ENCODE data around the gene PTGR3.

Gene PTGR3

GRCh38 chr18:75178376-75178775 is 30.6 kb downstream of the PTGR3 start:
- Histone ChIP-seq H3K36me3 (ENCODE audit: control insufficient read depth in 1 of 2, insufficient read depth in 2 of 2, low read length in 2 of 2) (no peaks in the 10 kb centered on the region), H3K4me2 (ENCODE audit: low read length) (no peak overlapping the region), H3K18ac (ENCODE audit: low read length) (no peak overlapping the region), H3K23ac (ENCODE audit: low read length) (no peak overlapping the region), H3K27ac (ENCODE audit: low read depth, low read length) (no peak overlapping the region), H3K4me1 (ENCODE audit: control insufficient read depth in 1 of 2, insufficient read depth in 2 of 2, low read length in 2 of 2) (peaks cover 2% of the 10 kb centered on the region in 2 experiments), H2BK12ac (ENCODE audit: low read length) (no peak overlapping the region), H4K8ac (ENCODE audit: low read depth, low read length) (no peak overlapping the region), H3K9me3 (ENCODE audit: insufficient read depth, low read depth, low read length) (no peaks in the 10 kb centered on the region), H2BK5ac (ENCODE audit: low read depth, low read length, poor library complexity) (no peak overlapping the region), H3K79me1 (ENCODE audit: low read length) (no peaks in the 10 kb centered on the region), H4K91ac (ENCODE audit: low read depth, low read length) (no peak overlapping the region), H3K9ac (ENCODE audit: low read length) (no peak overlapping the region), H3K4me3 (ENCODE audit: low read depth, low read length) (no peak overlapping the region), H3K79me2 (ENCODE audit: control insufficient read depth, insufficient read depth, low read length, poor library complexity) (no peaks in the 10 kb centered on the region), H4K12ac (ENCODE audit: low read depth, low read length) (no peak overlapping the region), H2BK120ac (ENCODE audit: insufficient read depth, low read length, poor library complexity) (no peak overlapping the region), H2AFZ (ENCODE audit: insufficient read depth, low read length, poor library complexity) (no peak overlapping the region), H3K27me3 (ENCODE audit: insufficient read depth, low read length) (no peaks in the 10 kb centered on the region), H2AK5ac (ENCODE audit: low read length) (no peak overlapping the region), H3K4ac (ENCODE audit: low read depth, low read length) (no peak overlapping the region), H3K14ac (ENCODE audit: low read length) (no peak overlapping the region)
- no CpG with 5 or more reads among the region's 11 CpGs for WGBS (ENCODE audit: extremely low coverage, insufficient coverage, insufficient read length)
- DNase-seq, result no peak

DNA sequence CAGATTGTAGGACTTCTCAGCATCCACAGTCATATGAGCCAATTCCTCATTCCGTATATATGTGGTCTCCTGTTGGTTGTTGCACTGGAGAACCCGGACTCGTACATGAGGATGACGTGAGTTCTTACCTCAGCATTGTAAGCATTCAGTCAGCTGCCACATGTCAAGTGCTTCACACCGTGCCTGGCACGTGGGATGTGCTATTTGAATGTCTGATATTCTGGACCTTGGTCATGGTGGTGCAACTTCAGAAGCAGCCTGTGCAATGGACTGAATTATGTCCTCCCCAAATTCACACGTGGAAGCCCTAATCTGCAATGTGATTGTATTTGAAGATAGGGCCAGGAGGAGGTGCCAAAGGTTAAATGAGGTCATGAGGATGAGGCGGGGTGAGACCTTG is 32.1 kb downstream of the PTGR3 start:
- Histone ChIP-seq H3K36me3 (ENCODE audit: control insufficient read depth in 1 of 2, insufficient read depth in 2 of 2, low read length in 2 of 2) (no peaks in the 10 kb centered on the region), H3K23ac (ENCODE audit: low read length) (no peak overlapping the region), H2AFZ (ENCODE audit: insufficient read depth, low read length, poor library complexity) (no peak overlapping the region), H3K18ac (ENCODE audit: low read length) (no peak overlapping the region), H4K91ac (ENCODE audit: low read depth, low read length) (no peak overlapping the region), H2BK5ac (ENCODE audit: low read depth, low read length, poor library complexity) (no peak overlapping the region), H2BK12ac (ENCODE audit: low read length) (no peak overlapping the region), H3K4me1 (ENCODE audit: control insufficient read depth in 1 of 2, insufficient read depth in 2 of 2, low read length in 2 of 2) (no peaks in the 10 kb centered on the region), H2BK120ac (ENCODE audit: insufficient read depth, low read length, poor library complexity) (no peak overlapping the region), H4K12ac (ENCODE audit: low read depth, low read length) (no peak overlapping the region), H4K8ac (ENCODE audit: low read depth, low read length) (no peak overlapping the region), H3K79me1 (ENCODE audit: low read length) (no peaks in the 10 kb centered on the region), H3K79me2 (ENCODE audit: control insufficient read depth, insufficient read depth, low read length, poor library complexity) (no peaks in the 10 kb centered on the region), H3K27ac (ENCODE audit: low read depth, low read length) (no peak overlapping the region), H3K4ac (ENCODE audit: low read depth, low read length) (no peak overlapping the region), H3K9me3 (ENCODE audit: insufficient read depth, low read depth, low read length) (no peaks in the 10 kb centered on the region), H3K27me3 (ENCODE audit: insufficient read depth, low read length) (no peaks in the 10 kb centered on the region), H3K14ac (ENCODE audit: low read length) (no peak overlapping the region), H3K4me2 (ENCODE audit: low read length) (no peak overlapping the region), H3K9ac (ENCODE audit: low read length) (no peak overlapping the region), H2AK5ac (ENCODE audit: low read length) (no peak overlapping the region), H3K4me3 (ENCODE audit: low read depth, low read length) (no peak overlapping the region)
- no CpG with 5 or more reads among the region's 8 CpGs for WGBS (ENCODE audit: extremely low coverage, insufficient coverage, insufficient read length)
- DNase-seq, result no peak

GRCh38 chr18:75173738-75174137 is 35.2 kb downstream of the PTGR3 start:
- no CpG with 5 or more reads among the region's 4 CpGs for WGBS (ENCODE audit: extremely low coverage, insufficient coverage, insufficient read length)
- Histone ChIP-seq H3K36me3 (ENCODE audit: control insufficient read depth in 1 of 2, insufficient read depth in 2 of 2, low read length in 2 of 2) (no peaks in the 10 kb centered on the region), H2AK5ac (ENCODE audit: low read length) (no peak overlapping the region), H3K9me3 (ENCODE audit: insufficient read depth, low read depth, low read length) (no peaks in the 10 kb centered on the region), H3K23ac (ENCODE audit: low read length) (no peak overlapping the region), H2BK5ac (ENCODE audit: low read depth, low read length, poor library complexity) (no peak overlapping the region), H2BK120ac (ENCODE audit: insufficient read depth, low read length, poor library complexity) (no peak overlapping the region), H4K12ac (ENCODE audit: low read depth, low read length) (no peak overlapping the region), H3K79me1 (ENCODE audit: low read length) (no peaks in the 10 kb centered on the region), H3K4me3 (ENCODE audit: low read depth, low read length) (no peak overlapping the region), H3K9ac (ENCODE audit: low read length) (no peak overlapping the region), H2AFZ (ENCODE audit: insufficient read depth, low read length, poor library complexity) (no peak overlapping the region), H3K27me3 (ENCODE audit: insufficient read depth, low read length) (no peaks in the 10 kb centered on the region), H3K4ac (ENCODE audit: low read depth, low read length) (no peak overlapping the region), H4K91ac (ENCODE audit: low read depth, low read length) (no peak overlapping the region), H3K79me2 (ENCODE audit: control insufficient read depth, insufficient read depth, low read length, poor library complexity) (no peaks in the 10 kb centered on the region), H2BK12ac (ENCODE audit: low read length) (no peak overlapping the region), H3K27ac (ENCODE audit: low read depth, low read length) (no peak overlapping the region), H3K4me2 (ENCODE audit: low read length) (no peak overlapping the region), H3K4me1 (ENCODE audit: control insufficient read depth in 1 of 2, insufficient read depth in 2 of 2, low read length in 2 of 2) (no peaks in the 10 kb centered on the region), H4K8ac (ENCODE audit: low read depth, low read length) (no peak overlapping the region), H3K14ac (ENCODE audit: low read length) (no peak overlapping the region), H3K18ac (ENCODE audit: low read length) (no peak overlapping the region)
- no peak for DNase-seq

DNA sequence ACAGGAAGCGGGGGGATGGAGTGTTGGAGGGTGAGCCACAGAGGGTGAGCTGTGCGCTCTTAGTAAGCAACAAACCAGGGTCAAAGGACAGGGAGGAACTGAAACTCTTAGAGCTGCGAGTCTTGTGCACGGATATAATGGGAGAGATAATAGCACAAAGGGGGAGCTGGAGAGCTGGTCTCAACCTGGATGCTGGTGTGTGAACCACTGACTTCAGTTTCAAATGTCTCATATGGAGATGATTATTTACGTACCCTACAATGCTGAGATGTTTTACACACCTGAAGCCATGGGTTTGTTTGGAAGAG is 35.9 kb downstream of the PTGR3 start:
- no peak overlapping the region for H2AFZ ChIP-seq (ENCODE audit: insufficient read depth, low read length, poor library complexity)
- no CpG with 5 or more reads among the region's 5 CpGs for WGBS (ENCODE audit: extremely low coverage, insufficient coverage, insufficient read length)
- no peak overlapping the region for H3K27ac ChIP-seq (ENCODE audit: low read depth, low read length)
- no peak overlapping the region for H3K4ac ChIP-seq (ENCODE audit: low read depth, low read length)
- H3K9ac ChIP-seq (ENCODE audit: low read length), result no peak overlapping the region
- H3K18ac ChIP-seq (ENCODE audit: low read length), result no peak overlapping the region
- no peak overlapping the region for H2BK12ac ChIP-seq (ENCODE audit: low read length)
- no peak overlapping the region for H4K8ac ChIP-seq (ENCODE audit: low read depth, low read length)
- no peaks in the 10 kb centered on the region for H3K79me2 ChIP-seq (ENCODE audit: control insufficient read depth, insufficient read depth, low read length, poor library complexity)
- no peaks in the 10 kb centered on the region for H3K27me3 ChIP-seq (ENCODE audit: insufficient read depth, low read length)
- H2BK5ac ChIP-seq (ENCODE audit: low read depth, low read length, poor library complexity), result no peak overlapping the region
- H3K4me2 ChIP-seq (ENCODE audit: low read length), result no peak overlapping the region
- no peaks in the 10 kb centered on the region for H3K9me3 ChIP-seq (ENCODE audit: insufficient read depth, low read depth, low read length)
- H3K14ac ChIP-seq (ENCODE audit: low read length), result no peak overlapping the region
- DNase-seq, result no peak
- H2BK120ac ChIP-seq (ENCODE audit: insufficient read depth, low read length, poor library complexity), result no peak overlapping the region
- H3K36me3 ChIP-seq (ENCODE audit: control insufficient read depth in 1 of 2, insufficient read depth in 2 of 2, low read length in 2 of 2), result no peaks in the 10 kb centered on the region
- H4K12ac ChIP-seq (ENCODE audit: low read depth, low read length), result no peak overlapping the region
- no peak overlapping the region for H3K4me3 ChIP-seq (ENCODE audit: low read depth, low read length)
- H3K4me1 ChIP-seq (ENCODE audit: control insufficient read depth in 1 of 2, insufficient read depth in 2 of 2, low read length in 2 of 2), result no peaks in the 10 kb centered on the region
- H3K79me1 ChIP-seq (ENCODE audit: low read length), result no peaks in the 10 kb centered on the region
- no peak overlapping the region for H3K23ac ChIP-seq (ENCODE audit: low read length)
- H2AK5ac ChIP-seq (ENCODE audit: low read length), result no peak overlapping the region
- no peak overlapping the region for H4K91ac ChIP-seq (ENCODE audit: low read depth, low read length)

Measured in trophoblast cell (in vitro differentiated cells and primary cell).